ENCODE data around the gene PIH1D1. TPM values are rescaled to one million over a fixed set of nuclear protein-coding genes. Genes with fewer than 3 reads are reported as not detected.

The PIH1D1 gene
- total and polyA plus RNA-seq, 2 of the 8 experiments (the other 6 are each of a cell fraction or from before 2014, with no cell fraction given) = 146 to 195 TPM

- TF ChIP-seq, protein P1, sequence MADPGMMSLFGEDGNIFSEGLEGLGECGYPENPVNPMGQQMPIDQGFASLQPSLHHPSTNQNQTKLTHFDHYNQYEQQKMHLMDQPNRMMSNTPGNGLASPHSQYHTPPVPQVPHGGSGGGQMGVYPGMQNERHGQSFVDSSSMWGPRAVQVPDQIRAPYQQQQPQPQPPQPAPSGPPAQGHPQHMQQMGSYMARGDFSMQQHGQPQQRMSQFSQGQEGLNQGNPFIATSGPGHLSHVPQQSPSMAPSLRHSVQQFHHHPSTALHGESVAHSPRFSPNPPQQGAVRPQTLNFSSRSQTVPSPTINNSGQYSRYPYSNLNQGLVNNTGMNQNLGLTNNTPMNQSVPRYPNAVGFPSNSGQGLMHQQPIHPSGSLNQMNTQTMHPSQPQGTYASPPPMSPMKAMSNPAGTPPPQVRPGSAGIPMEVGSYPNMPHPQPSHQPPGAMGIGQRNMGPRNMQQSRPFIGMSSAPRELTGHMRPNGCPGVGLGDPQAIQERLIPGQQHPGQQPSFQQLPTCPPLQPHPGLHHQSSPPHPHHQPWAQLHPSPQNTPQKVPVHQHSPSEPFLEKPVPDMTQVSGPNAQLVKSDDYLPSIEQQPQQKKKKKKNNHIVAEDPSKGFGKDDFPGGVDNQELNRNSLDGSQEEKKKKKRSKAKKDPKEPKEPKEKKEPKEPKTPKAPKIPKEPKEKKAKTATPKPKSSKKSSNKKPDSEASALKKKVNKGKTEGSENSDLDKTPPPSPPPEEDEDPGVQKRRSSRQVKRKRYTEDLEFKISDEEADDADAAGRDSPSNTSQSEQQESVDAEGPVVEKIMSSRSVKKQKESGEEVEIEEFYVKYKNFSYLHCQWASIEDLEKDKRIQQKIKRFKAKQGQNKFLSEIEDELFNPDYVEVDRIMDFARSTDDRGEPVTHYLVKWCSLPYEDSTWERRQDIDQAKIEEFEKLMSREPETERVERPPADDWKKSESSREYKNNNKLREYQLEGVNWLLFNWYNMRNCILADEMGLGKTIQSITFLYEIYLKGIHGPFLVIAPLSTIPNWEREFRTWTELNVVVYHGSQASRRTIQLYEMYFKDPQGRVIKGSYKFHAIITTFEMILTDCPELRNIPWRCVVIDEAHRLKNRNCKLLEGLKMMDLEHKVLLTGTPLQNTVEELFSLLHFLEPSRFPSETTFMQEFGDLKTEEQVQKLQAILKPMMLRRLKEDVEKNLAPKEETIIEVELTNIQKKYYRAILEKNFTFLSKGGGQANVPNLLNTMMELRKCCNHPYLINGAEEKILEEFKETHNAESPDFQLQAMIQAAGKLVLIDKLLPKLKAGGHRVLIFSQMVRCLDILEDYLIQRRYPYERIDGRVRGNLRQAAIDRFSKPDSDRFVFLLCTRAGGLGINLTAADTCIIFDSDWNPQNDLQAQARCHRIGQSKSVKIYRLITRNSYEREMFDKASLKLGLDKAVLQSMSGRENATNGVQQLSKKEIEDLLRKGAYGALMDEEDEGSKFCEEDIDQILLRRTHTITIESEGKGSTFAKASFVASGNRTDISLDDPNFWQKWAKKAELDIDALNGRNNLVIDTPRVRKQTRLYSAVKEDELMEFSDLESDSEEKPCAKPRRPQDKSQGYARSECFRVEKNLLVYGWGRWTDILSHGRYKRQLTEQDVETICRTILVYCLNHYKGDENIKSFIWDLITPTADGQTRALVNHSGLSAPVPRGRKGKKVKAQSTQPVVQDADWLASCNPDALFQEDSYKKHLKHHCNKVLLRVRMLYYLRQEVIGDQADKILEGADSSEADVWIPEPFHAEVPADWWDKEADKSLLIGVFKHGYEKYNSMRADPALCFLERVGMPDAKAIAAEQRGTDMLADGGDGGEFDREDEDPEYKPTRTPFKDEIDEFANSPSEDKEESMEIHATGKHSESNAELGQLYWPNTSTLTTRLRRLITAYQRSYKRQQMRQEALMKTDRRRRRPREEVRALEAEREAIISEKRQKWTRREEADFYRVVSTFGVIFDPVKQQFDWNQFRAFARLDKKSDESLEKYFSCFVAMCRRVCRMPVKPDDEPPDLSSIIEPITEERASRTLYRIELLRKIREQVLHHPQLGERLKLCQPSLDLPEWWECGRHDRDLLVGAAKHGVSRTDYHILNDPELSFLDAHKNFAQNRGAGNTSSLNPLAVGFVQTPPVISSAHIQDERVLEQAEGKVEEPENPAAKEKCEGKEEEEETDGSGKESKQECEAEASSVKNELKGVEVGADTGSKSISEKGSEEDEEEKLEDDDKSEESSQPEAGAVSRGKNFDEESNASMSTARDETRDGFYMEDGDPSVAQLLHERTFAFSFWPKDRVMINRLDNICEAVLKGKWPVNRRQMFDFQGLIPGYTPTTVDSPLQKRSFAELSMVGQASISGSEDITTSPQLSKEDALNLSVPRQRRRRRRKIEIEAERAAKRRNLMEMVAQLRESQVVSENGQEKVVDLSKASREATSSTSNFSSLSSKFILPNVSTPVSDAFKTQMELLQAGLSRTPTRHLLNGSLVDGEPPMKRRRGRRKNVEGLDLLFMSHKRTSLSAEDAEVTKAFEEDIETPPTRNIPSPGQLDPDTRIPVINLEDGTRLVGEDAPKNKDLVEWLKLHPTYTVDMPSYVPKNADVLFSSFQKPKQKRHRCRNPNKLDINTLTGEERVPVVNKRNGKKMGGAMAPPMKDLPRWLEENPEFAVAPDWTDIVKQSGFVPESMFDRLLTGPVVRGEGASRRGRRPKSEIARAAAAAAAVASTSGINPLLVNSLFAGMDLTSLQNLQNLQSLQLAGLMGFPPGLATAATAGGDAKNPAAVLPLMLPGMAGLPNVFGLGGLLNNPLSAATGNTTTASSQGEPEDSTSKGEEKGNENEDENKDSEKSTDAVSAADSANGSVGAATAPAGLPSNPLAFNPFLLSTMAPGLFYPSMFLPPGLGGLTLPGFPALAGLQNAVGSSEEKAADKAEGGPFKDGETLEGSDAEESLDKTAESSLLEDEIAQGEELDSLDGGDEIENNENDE (IDR thresholded peaks at IDR 0.05; ENCODE audit: insufficient replicate concordance, low read length) = no peak
- TF ChIP-seq JUN (IDR thresholded peaks at IDR 0.05; ENCODE audit: low read depth, low read length) (no peak), PHF8 (conservative IDR thresholded peaks at IDR 0.05; ENCODE audit: low read depth, low read length) (peak; percentile 98), NANOG (IDR thresholded peaks at IDR 0.05; ENCODE audit: insufficient read depth, low read depth, low read length, poor library complexity, severe bottlenecking) (no peak), SP2 (IDR thresholded peaks at IDR 0.05; ENCODE audit: low read length) (peak; percentile 48; the same call in 1 of the 2 replicates), RFX5 (IDR thresholded peaks at IDR 0.05; ENCODE audit: borderline replicate concordance, low read depth, low read length) (peak; percentile 18; the same call in 1 of the 2 replicates), CHD2 (IDR thresholded peaks at IDR 0.05; ENCODE audit: low read length) (peak; percentile 67; the same call in 1 of the 2 replicates), CBX5 (IDR thresholded peaks at IDR 0.05; ENCODE audit: low read depth, low read length) (no peak), BCL11A (IDR thresholded peaks at IDR 0.05; ENCODE audit: low read depth in 2 of 2, low read length in 2 of 2) (no peak), BRCA1 (IDR thresholded peaks at IDR 0.05; ENCODE audit: low read depth, low read length) (no peak)
Observed at GRCh38 chr19:49487277-49488045, 35.8 kb upstream of the PIH1D1 start, which contains the start of gene RPL13A (continued).

All from H1 (cell line).